GM12875 (cell line): ENCODE measurements around the gene PDZK1IP1.

Source experiments
- H3K4me3 ChIP-seq: one replicate; pipeline ENCODE4 v1.5.1; 2011; ENCODE audit warnings: low read depth, low read length, control low read depth
- TF ChIP-seq, protein P1 (sequence below): IDR thresholded peaks from 2 replicates; pipeline ENCODE4 v1.5.1; 2011; ENCODE audit warnings: low read depth, mild to moderate bottlenecking, control low read depth, inconsistent platforms, low read length, moderate library complexity, borderline replicate concordance; ENCODE audit not compliant: insufficient read depth

The PDZK1IP1 gene

DNA sequence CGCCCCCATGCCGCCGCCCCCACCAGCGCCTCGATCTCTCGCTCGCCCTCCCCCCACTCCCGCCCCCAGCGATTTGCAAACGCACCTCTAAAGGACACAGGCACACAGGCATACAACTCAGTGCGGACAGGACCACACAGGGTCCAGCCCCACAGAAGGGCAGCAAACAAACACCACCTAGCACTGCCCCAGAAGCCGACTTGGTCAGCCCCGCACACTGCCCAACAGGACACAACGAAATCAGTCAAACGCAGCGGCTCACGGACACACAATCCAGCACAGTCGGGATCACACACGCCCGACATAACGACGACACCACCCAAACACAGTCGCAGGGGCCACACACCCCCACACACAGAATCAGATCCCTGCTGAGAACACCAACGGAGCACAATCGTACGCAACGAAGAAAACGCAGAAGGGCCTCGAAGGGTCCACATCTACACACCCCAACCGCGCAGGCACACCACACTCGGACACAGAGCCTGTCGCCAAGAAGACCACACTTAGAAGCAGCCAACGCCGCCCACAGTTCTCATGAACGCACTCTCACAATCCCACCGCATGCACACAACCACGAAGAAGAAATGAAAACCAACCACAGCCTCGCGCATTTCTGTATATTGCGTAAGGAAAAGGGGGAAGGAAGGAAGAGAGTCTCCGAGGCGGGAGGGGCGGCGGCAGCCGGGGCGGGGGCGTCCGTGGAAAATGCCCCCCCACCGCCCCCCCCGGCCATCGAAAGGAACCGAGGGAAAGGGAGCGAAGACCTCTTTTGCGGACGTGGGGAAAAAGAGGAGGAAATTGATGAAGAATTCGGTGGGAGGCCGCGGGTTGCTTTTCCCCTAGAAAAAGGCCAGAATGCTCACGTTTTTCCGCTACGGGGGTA lies 41.7 kb upstream of the PDZK1IP1 start:
- TF ChIP-seq, protein P1, sequence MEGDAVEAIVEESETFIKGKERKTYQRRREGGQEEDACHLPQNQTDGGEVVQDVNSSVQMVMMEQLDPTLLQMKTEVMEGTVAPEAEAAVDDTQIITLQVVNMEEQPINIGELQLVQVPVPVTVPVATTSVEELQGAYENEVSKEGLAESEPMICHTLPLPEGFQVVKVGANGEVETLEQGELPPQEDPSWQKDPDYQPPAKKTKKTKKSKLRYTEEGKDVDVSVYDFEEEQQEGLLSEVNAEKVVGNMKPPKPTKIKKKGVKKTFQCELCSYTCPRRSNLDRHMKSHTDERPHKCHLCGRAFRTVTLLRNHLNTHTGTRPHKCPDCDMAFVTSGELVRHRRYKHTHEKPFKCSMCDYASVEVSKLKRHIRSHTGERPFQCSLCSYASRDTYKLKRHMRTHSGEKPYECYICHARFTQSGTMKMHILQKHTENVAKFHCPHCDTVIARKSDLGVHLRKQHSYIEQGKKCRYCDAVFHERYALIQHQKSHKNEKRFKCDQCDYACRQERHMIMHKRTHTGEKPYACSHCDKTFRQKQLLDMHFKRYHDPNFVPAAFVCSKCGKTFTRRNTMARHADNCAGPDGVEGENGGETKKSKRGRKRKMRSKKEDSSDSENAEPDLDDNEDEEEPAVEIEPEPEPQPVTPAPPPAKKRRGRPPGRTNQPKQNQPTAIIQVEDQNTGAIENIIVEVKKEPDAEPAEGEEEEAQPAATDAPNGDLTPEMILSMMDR: no peak

DNA sequence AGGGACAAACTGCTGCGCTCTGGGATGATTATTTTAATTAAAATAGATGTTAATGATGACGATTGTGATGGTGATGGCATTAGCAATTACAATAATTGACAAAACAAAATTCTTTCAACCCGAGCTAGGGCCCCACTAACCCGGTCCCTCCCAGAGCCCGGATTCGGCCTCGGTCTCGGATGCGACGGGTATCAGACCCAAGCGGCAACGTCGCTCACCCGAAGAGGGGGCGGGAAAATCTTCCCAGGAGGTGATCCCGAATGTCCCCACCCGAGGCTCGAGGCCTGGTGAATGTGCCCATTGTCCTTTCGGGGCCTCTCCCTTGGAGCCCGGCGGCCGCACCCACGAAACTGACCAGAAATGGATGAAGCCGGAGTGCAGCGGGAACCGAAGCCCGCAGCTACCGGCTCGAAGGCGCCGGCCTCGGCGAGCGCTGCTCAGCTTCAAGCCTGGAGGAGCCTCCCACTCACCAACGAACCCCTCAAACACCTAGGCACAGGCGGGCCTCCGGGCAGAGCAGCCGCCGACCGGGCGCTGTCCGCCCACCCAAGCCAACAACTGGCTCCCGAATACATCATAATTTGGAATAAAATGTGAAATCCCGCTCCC lies 41.0 kb upstream of the PDZK1IP1 start:
- no peak overlapping the region for H3K4me3 ChIP-seq

More for the DNA sequence above, 41.7 kb upstream of the PDZK1IP1 start:
- no peak overlapping the region for H3K4me3 ChIP-seq

DNA sequence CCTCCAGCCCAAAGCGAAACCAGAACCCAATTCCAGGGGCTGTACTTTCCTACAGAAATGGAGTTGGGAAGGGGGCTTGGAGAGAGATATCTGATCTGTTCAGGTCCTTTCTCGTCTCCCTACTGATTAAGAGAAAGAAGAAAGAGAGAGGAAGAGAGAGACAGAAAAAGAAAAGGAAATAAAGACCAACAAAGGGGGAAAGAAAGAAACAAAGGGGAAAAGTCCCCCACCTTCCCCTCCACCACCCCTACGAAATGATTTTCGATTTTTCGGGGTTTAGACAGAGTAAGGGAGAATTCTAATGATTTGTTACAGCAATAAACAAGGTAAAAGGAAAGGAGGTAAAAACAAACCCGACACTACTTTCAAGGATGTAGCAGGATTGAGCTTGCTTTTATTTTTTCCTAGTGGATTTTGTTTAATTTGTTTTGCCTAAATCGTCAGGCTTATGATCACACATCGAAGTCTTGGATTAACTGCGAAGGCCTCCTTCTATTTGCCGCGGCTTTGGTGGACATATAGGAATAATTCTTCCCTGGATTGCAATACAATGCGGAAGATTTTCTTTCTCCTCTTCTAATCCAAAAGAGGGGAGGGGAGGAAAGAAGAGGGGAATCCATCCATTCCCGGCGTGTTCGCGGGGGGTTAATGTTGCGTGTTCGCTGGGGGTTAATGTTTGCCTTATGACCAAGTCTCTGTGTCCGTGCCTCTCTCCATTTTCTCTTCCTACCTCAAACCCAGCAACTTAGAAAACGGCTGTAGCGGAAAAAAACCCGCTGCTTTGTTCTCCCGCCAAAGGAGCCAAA lies 40.3 kb upstream of the PDZK1IP1 start:
- no peak overlapping the region for H3K4me3 ChIP-seq
- TF ChIP-seq, protein P1: no peak

More for the DNA sequence above, 41.0 kb upstream of the PDZK1IP1 start:
- TF ChIP-seq, protein P1: no peak

DNA sequence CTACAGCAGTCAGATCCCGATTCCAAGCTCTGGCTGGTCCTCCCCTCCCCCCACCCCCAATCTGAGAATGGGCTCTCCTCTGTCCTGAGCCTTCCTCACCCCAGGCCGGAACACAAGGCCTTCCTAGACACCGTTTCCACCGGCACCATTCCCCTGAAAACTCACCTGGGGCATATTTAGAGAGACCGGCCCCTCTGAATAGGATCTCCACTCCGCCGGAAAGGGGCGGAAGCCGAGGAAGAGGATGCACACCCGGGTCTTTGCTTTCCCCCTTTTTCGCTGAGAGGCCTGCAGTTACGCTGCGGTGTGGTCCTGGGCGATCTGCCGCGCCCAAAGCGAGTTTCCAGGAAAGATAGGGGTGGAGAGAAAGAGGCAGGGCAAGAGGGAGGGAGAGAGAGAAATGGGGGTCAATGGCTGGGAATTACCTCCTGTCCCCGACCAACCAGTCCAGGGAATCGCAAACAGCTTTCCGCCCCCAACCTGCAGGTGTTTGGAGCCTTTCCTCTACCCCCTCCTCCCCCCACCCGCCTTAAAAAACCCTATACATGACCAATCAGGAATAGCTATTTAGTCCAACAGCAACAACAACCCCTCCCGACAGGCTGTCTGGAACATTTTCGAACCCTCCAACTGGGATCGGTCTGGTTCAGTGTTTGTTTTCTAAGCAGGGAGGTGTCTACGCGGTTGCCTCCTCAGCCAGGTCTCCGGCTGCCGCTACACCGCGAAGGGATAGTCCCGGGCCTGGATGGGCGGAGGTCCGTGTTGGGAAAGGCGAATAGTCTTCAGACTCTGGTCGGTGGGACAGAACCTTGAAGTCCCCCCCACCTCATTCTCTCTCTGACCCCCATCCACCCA lies 39.4 kb upstream of the PDZK1IP1 start:
- no peak overlapping the region for H3K4me3 ChIP-seq

DNA sequence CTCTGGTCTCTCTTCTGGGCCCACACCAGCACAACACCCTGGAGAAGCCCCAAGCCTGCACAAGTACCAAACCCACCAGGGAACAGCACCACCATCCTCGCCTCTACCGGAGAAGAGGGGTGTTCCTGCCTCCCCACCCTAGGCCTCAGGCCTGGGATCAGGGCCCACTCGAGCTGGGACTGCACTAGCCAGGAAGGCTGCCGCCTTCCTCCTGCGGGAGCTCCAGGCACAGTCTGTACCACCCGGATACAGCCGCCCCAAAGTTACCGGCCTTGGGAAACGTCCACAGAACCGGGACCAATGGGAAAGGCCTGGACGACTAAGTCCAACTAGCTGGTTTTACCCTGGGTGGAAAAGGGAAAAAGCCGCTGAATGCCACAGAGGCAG lies 38.8 kb upstream of the PDZK1IP1 start:
- TF ChIP-seq, protein P1: no peak
- no peak overlapping the region for H3K4me3 ChIP-seq

More for the DNA sequence above, 39.4 kb upstream of the PDZK1IP1 start:
- TF ChIP-seq, protein P1: no peak

DNA sequence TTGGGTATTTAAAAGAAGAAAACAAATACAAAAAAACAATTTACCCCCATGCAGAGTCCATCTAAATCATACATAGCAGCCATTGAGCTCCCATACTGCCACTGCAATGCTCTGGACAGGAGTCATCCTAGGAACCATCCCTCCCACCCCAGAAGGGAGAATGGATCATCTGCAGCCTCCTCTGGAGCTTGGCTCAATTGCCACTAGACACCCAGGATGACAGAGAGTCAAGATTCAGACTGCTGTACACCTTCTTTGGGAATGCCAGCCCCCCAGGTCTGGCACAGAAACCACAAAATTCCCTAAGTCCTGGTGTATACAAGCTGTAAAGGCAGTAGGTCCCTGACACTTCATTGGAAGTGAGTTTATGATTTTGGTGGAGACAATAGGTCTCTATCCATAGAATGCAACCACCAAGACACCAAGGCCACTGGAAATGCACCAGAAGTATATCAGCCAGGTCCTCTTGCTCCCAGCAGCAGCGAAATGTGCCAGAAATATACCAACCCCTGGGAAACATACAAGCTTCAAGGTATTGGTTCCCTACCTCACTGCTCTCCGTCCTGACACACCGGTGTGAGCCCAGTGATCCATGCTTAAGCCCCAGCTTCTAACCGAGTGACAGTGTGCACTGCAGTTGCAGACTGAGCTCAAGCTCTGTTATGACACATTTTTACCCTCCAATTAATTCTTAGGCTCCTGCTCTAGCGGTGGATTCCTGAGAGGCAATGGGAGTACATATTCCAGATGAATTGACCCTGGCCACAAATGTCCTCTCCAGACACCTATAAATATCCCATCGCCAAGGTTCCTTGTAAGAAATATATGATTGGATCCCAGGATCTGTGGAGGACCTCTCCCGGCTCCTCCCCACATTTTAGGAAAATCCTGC lies 37.8 kb upstream of the PDZK1IP1 start:
- no peak overlapping the region for H3K4me3 ChIP-seq
- TF ChIP-seq, protein P1: no peak
